ENCODE measurements around the gene GPD2.

Gene GPD2

DNA sequence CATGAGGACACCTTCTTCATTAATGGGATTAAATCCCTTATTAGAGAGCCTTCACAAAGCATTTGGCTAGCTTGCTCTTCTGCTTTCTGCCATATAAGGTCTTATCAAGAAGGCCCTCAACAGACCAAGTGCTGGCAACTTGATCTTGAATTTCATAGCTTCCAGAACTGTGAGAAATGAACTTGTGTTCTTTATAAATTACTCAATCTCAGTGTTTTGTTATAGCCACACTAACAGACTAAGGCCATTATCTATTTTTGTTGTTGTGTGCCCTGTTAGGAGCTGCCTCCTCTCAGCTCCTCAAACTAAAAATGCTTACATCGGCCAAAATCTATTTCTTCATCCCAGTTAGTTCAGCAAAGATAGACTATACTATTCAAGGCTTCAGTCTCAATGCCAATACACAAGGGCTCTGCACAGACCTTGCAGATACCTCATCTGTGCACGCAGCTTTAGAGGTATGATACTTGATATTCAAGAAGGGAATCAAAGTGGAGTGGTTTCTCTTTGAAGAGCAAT, 182.9 kb downstream of the GPD2 start:
- TF ChIP-seq, protein P1, sequence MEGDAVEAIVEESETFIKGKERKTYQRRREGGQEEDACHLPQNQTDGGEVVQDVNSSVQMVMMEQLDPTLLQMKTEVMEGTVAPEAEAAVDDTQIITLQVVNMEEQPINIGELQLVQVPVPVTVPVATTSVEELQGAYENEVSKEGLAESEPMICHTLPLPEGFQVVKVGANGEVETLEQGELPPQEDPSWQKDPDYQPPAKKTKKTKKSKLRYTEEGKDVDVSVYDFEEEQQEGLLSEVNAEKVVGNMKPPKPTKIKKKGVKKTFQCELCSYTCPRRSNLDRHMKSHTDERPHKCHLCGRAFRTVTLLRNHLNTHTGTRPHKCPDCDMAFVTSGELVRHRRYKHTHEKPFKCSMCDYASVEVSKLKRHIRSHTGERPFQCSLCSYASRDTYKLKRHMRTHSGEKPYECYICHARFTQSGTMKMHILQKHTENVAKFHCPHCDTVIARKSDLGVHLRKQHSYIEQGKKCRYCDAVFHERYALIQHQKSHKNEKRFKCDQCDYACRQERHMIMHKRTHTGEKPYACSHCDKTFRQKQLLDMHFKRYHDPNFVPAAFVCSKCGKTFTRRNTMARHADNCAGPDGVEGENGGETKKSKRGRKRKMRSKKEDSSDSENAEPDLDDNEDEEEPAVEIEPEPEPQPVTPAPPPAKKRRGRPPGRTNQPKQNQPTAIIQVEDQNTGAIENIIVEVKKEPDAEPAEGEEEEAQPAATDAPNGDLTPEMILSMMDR (IDR thresholded peaks at IDR 0.05; ENCODE audit: borderline replicate concordance, insufficient read depth, low read depth, low read length), result no peak
- H3K4me3 ChIP-seq (ENCODE audit: low read depth, low read length), result no peak overlapping the region

DNA sequence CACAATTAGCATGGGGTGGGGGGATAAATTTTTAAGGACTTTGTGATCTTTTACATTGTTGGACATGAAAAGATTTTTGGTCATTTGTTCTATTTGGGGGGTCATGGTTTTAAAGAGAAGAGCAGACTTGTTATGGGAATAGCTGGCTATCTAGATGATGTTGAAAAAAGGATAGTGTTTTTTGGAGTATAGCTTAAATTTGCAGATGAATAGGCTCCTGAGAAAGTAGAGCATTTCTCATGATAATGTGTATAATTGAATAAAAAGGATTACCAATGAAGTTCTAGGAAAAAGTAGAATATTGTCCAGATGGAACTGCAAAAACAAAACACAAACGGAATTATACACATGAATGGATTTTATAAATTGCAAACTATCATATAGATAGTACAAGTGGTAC, 186.3 kb downstream of the GPD2 start:
- no peak overlapping the region for H3K4me3 ChIP-seq (ENCODE audit: low read depth, low read length)
- TF ChIP-seq, protein P1 (IDR thresholded peaks at IDR 0.05; ENCODE audit: borderline replicate concordance, insufficient read depth, low read depth, low read length), result no peak

DNA sequence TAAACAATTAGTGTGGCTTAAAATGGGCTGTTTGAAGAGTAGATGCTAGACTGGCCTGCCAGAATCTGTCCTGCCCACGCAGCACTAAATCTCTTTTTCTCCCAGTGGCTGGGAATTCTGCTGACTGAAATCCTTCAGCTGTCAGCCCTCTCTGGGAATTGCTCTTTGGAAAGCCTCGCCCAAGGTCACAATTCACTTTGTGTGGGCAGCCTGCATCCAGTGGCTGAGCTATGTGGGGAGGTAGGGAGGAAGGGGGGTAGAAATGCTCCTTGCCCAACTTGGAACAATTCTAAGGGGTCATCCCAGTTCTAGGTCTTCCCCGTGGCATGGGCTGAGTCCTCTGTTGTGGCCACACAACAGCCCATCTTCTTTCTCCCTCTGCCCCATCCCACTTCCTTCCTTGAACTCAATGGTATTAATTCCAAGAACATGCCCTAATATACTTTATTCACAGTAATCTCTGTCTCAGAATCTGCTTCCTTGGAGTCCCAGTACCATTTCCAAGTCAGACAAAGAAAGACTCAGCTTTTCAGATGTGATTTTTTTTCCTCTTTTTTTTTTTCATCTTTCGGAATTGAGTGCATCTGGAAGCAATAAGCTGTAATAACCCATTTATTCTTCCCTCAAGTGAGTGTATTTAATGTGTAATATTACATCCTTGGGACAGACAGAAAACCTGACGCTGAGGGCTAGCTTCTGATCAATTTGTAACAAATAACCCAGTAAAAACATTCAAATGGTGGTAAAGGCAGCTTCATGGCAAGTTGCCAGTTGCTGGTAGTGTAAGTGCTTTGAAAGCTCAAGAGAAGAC, 189.4 kb downstream of the GPD2 start:
- TF ChIP-seq, protein P1 (IDR thresholded peaks at IDR 0.05; ENCODE audit: borderline replicate concordance, insufficient read depth, low read depth, low read length), result no peak
- H3K4me3 ChIP-seq (ENCODE audit: low read depth, low read length), result no peak overlapping the region

DNA sequence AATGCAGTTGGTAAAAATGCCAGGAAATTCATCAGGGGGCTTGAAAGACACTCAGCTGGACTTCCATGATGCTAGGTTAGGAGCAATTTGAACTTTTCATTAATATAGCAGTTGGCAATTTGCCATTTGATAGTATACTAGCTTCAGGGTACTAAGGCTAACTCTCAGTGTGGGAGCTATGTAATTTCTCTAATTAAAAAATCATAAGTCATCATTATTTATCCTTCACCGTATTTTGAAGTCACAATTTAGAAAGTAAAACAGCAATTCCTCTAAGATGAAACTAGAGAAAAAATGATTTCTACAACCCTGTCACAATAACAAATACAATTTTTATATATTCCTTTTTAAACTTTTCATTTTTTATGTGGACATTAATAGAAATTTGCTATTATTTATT, 190.8 kb downstream of the GPD2 start:
- no peak overlapping the region for H3K4me3 ChIP-seq (ENCODE audit: low read depth, low read length)
- TF ChIP-seq, protein P1 (IDR thresholded peaks at IDR 0.05; ENCODE audit: borderline replicate concordance, insufficient read depth, low read depth, low read length), result no peak

DNA sequence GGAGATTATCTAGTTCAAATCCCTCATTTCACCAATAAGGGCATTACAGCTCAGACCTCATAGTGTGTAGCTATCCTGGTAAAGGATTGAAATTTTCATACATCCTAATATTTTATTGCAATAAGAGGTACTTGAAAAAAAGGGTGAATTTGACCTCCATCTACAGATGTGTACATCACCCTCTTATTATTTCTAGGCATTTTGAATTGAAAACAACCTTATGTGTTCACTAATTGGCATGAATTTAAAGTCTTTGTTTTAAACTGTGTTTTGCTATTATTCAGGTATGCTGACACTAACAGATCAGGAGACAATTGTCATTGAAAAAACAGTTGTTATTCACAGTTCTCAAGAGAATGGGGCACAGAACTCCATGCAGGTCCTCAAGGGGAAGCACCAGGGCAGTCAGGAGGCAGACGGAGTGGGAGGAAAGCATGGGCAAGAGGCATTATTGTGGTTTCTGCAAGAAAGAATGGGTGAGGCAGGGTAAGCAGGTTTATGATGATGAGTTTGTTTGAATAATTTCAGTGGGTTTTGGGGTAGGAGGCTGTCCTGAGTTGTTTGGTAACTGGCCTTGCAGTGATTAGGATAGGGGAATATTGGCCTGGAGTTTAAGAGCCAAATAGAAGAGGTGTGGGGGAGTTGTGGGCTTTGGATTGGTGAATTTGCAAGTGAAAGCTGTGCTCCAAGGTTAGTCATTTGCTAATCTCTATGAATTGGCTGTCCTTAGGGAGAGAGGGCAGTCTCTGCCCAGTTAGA, 194.6 kb downstream of the GPD2 start:
- H3K4me3 ChIP-seq (ENCODE audit: low read depth, low read length), result no peak overlapping the region
- TF ChIP-seq, protein P1 (IDR thresholded peaks at IDR 0.05; ENCODE audit: borderline replicate concordance, insufficient read depth, low read depth, low read length), result no peak

DNA sequence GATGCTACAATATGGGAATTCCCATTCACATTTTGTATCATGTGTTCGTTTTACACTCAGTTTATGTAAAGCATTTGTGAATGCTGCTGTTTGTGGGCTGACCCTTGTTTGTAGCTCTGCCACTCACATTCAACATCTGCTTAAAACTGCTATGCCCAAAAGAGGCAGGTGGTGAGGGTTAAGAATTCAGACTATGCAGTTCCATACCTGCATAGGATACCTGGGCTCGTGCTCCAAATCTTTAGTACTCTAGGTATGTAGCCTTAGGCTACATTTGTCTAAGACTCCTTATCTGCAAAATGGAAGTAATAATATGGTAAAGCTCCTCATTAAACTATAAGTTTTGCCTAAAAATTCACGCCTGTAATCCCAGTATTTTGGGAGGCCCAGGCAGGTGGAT, 199.5 kb downstream of the GPD2 start:
- TF ChIP-seq, protein P1 (IDR thresholded peaks at IDR 0.05; ENCODE audit: borderline replicate concordance, insufficient read depth, low read depth, low read length), result no peak
- no peak overlapping the region for H3K4me3 ChIP-seq (ENCODE audit: low read depth, low read length)

Data from GM12875 (cell line).